ENCODE results near the gene EPHA4.

Gene EPHA4

GRCh38 chr2:221482666-221483455, 89.2 kb downstream of the EPHA4 start:
- intact Hi-C loops (cut with DNase I), result no loop called here
- DNase-seq, result no peak

DNA sequence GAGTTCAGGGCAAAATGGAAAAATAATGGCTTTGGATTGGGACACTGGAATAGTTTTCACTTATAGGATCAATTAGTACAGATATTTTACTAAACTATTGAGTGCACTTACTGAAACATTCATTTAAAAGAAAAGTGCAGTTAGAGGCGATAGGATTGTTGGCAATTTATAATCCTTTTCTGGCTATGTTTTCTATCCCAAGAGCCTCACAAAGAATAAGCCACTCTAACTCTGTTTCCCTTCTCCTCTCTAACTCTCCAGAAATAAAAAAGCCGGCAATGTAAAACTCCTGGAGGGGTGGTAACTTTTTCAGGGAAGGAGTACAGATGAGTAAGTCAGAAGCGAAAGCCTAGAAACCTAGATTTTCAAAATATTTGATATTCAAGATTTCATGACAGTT, 91.3 kb downstream of the EPHA4 start:
- no peak for DNase-seq
- intact Hi-C loops (cut with DNase I), result no loop called here

DNA sequence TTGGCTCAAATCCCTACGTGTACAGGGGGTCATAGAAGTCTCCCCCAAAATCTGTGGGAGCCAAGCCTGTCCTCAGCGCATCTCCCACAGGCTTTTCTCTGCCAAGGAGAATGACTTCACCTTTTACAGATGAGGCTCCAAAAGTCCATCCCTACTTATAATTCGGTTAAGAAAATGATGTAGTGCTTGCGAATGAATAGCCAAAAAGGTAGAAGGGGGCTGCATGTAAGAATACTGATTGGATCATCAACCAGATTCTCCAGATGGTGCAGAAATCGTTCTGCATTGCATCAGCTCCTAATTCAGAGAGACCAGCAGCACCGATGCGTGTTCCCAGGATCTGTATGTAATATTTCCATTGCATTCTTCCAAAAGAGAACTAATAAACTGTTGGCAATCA, 91.9 kb downstream of the EPHA4 start:
- intact Hi-C loops (cut with DNase I), result no loop called here
- DNase-seq, result no peak

GRCh38 chr2:221478485-221478863, 93.6 kb downstream of the EPHA4 start:
- intact Hi-C loops (cut with DNase I), result no loop called here
- no peak for DNase-seq

GRCh38 chr2:221477714-221478484, 94.2 kb downstream of the EPHA4 start:
- no peak for DNase-seq
- intact Hi-C loops (cut with DNase I), result no loop called here

GRCh38 chr2:221476195-221476594, 95.9 kb downstream of the EPHA4 start:
- intact Hi-C loops (cut with DNase I), result no loop called here
- DNase-seq, result no peak

DNA sequence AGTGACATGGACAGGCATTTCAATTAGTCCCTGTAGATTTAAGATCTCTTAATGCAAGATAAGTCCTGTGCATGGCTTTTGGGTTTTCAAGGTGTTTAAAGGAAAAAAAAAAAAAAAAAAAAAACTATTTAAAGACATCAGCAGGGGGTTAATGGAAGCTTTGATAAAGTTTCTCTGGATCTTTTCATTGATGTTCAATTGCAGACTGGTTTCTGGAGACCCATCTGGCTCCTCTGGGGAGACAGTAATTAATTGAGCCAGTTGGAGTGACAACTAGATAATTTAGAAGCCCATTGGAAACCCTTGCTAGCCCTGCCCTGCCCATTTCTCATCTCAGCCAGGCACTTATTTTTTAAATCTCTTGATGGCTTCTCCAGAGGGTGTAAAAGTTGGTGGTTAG, 98.7 kb downstream of the EPHA4 start:
- DNase-seq, result no peak
- intact Hi-C loops (cut with DNase I), result no loop called here

- intact Hi-C loops (cut with DNase I), result no loop called here
- no peak for DNase-seq
These were observed 103.8 kb downstream of the EPHA4 start for GRCh38 chr2:221468317-221468716.

DNA sequence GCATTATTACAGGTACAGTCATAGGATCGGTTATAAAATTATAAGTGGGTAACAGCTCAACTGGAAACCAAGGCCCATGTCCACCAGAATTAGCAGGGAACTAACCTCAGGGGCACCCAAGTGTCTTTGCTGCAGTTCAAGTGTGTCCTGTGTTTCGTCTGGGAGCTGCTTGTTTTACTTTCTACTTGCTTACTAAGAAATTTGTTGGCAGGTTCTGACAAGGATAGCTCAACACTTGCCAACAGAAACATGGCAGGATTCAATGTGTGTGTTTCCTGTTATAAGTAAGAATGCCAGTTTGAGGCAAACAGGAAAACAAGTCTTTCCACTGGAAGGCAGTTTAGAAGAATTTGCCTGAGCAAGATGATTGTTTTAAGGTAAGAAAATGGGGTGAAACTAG, 104.5 kb downstream of the EPHA4 start:
- DNase-seq, result no peak
- intact Hi-C loops (cut with DNase I), result no loop called here

DNA sequence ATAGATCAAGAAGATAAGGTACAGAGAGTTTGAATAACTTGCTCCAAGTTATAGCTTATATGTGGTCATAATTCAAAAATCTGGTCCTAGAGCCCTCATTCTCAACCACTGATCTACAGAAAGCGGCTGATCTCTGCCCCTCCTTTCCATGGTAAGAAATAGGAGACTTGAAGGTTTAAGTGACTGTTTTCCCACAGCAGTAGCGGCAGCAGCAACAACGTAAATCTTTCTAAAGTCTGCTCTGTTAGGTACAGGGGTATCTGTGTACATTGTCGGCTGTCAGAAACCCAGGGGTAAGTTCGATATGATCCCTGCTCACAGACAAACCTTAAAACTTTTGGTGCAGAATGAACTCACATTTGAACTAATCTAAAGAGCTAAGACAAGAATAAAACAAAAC, 105.4 kb downstream of the EPHA4 start:
- intact Hi-C loops (cut with DNase I), result no loop called here
- DNase-seq, result no peak

DNA sequence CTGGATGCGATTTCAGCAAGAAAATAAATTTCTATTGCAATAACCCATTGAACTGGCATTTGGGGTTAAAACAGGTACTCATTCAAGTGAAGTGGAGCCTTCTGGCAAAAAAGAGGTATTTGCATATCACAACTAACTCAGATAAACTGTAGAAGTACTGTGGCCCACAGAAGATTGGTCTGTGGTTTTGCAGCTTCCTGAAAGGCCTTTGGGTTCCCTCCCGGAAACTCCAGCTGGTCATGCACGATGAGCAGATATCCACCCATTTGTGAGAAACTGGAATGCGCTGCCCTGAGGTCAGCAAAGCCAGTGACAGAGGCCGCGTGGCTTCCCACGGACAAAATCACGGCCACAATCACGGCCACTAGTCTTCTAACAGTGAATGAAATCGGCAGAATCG, 106.3 kb downstream of the EPHA4 start:
- intact Hi-C loops (cut with DNase I), result no loop called here
- no peak for DNase-seq

DNA sequence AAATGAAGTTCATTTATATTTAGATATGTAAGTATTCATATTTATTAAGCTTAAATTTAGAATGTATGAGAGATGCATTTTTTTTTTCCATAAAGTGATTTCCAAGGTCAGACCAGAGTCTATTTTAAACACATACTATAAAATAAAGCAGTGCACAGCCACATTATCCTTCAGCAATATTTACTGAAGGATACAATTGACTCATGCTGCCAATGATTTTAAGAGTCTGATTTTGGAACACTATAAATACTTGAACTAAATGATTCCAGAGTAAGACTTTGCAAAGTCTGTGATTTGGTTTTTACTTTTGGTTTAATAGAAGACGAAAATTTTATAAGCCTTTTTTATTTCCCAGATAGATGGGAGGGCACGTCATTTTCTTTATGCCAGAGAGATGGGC, 107.1 kb downstream of the EPHA4 start:
- no peak for DNase-seq
- intact Hi-C loops (cut with DNase I), result no loop called here

DNA sequence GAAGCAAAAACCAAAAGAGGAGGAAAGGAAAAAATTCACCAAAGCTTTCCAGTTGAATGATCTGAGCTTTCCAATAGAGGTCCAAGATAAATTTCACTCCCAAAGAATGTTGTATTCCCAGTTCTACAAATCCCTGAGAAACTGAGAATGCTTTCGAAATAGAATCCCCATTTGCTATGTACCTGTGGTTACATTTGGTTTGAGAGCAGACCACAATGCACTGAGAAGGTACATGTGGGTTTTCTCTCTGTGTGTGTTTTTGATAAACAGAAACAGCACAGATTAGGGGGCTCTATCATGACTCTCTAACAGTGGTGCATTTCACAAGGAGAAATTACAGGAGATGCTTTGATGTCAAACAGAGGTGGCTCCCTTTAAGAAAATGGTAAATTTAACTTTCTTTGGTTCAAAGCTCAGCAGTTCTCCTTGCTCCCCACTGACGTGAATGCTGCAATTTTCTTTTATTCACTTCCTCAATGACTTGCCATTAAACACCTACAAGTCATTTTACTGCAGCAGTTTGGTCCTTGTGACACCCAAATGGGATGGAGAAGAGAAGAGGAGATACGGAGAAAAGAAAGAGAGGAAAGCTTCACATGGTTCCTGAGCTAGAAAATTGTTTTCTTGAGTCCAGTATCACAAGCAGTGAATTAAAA, 108.7 kb downstream of the EPHA4 start:
- intact Hi-C loops (cut with DNase I), result no loop called here
- no peak for DNase-seq

DNA sequence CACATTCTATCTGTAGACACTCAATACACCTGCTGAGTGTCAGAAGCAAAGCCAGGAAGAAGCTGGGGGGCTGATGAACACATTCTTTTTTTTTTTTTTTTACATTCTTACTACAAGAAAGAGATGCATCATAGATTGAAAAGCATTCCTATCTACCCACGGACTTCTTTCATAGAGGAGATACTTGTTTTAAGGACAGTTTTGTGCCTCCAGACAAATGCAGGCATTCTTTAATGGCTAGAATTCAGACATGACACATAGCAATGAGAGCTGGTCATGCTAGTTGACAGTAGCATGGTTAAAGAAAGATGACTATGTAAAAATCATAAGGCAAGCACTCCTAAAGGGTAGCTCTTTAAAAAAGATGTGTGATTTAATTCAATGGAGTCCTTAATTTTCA, 110.2 kb downstream of the EPHA4 start:
- no peak for DNase-seq
- intact Hi-C loops (cut with DNase I), result no loop called here

DNA sequence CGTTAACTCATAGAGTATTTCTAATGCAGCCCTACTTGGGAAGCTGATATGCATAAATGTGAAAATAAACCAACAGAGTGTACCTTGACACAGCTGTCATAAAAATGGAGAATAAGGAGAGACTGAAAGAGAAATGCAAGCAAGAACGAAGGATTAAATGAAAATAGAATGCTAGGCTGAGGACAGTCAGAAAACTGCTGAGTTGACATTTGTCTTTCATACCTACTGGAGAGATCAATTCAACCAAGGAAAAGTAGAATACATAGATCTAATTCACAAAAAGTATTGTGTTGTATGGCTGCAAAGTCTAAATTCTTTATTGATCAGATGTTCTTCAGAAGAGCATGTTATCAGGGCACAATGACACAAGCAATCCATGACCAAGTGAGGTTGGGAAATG, 112.0 kb downstream of the EPHA4 start:
- intact Hi-C loops (cut with DNase I), result no loop called here
- no peak for DNase-seq

- DNase-seq, result no peak
- intact Hi-C loops (cut with DNase I), result no loop called here
These were observed 113.5 kb downstream of the EPHA4 start for GRCh38 chr2:221458578-221458977.

DNA sequence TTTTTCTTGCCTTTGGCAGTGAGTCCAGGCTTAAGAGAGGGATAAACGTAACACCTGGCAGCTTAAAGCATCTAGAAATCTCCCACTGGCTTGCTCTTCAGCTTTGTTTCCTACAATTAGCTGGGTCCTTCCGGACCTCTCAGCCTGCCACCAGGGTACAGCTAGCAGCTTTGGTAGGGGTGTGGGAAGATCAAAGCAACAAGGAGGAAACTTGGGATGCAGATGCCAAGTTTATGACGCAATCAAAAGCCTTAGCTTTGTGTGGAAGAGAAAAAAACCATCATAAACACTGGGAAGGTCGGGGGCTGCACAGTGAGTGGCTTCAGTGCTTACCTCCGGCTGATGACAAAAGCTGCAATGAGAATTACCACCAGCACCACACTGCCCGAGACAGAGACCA, 116.9 kb downstream of the EPHA4 start:
- DNase-seq, result no peak
- intact Hi-C loops (cut with DNase I), result no loop called here

DNA sequence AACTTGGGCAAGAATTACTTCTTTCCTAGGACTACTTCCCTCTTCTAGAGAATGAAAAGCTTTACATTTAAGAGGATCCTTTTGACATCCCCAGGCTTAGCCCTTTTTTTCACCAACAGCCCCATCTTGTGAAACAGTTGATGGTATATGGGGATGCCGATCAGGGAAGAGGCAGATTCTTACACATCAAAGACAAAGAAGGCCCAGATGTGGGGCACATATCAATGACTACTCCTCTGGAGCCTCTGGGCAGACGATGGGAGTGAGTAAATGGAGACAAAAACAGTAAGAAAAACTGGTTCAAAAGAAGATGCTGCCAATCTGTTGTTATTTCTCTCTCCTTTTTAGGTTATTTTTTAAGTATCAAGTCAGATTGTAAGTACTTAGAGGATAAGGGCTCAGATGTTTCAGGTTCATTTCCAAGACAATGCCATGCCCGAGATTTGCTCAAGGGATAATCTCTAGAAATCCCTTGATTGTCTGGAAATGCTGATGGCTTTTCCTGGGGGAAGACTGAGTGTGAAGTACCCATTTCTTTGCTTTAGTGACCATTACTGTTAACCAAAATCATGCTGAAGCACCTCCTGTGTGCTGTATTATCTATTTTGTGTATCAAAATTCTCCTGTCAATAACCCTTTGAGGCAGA, 117.5 kb downstream of the EPHA4 start:
- DNase-seq, result no peak
- intact Hi-C loops (cut with DNase I), result no loop called here

GRCh38 chr2:221451862-221452788, 120.0 kb downstream of the EPHA4 start:
- intact Hi-C loops (cut with DNase I), result no loop called here
- DNase-seq, result no peak

- no peak for DNase-seq
- intact Hi-C loops (cut with DNase I), result no loop called here
These were observed 121.8 kb downstream of the EPHA4 start for GRCh38 chr2:221450280-221450679.
